Astrocyte of the cerebellum (primary cell): ENCODE data around the gene MTSS2.
A peak's percentile ranks its signal among the peaks of the same experiment; 100 is the strongest.

ENCODE experiments used
- DNase-seq: peaks from one replicate; pipeline ENCODE4 v3.0.0-alpha.2; 2011; ENCODE audit warnings: low read depth
- H3K4me3 ChIP-seq: 2 replicates; pipeline ENCODE4 v1.5.1; 2011; ENCODE audit warnings: mild to moderate bottlenecking, low read depth, low read length, moderate library complexity
- CTCF ChIP-seq: IDR thresholded peaks from 2 replicates; pipeline ENCODE4 v1.5.1; 2012; ENCODE audit warnings: low read length, low read depth, moderate library complexity, mild to moderate bottlenecking; ENCODE audit errors: missing control alignments
- in situ Hi-C: cut with HindIII; loops from 2 replicates; pipeline ENCODE4 v1.10.0; 2017; ENCODE audit warnings: low sequenced_read_pairs

The MTSS2 gene

GRCh38 chr16:70653406-70653805 lies 32.4 kb downstream of the MTSS2 start:
- no peak overlapping the region for H3K4me3 ChIP-seq
- in situ Hi-C loops: no loop called here
- no peak for TF ChIP-seq CTCF
- no peak for DNase-seq

- no peak for TF ChIP-seq CTCF
- in situ Hi-C loops: no loop called here
- no peak overlapping the region for H3K4me3 ChIP-seq
- DNase-seq: peak; percentile 18
Measured at GRCh38 chr16:70652322-70652721, 33.5 kb downstream of the MTSS2 start.

GRCh38 chr16:70651524-70651923 lies 34.3 kb downstream of the MTSS2 start:
- in situ Hi-C loops: no loop called here
- TF ChIP-seq CTCF: no peak
- no peak for DNase-seq
- no peak overlapping the region for H3K4me3 ChIP-seq

- H3K4me3 ChIP-seq: no peak overlapping the region
- no peak for DNase-seq
- TF ChIP-seq CTCF: no peak
- in situ Hi-C loops: no loop called here
Measured at GRCh38 chr16:70650216-70650615, 35.6 kb downstream of the MTSS2 start.

GRCh38 chr16:70649300-70649699 lies 36.6 kb downstream of the MTSS2 start:
- no peak for TF ChIP-seq CTCF
- no peak overlapping the region for H3K4me3 ChIP-seq
- no peak for DNase-seq
- in situ Hi-C loops: loop anchor here (5.0 kb wide), 1 partner anchor 72 kb away; no protein-coding TSS in a partner anchor

- no peak overlapping the region for H3K4me3 ChIP-seq
- DNase-seq: no peak
- TF ChIP-seq CTCF: no peak
- in situ Hi-C loops: loop anchor here (5.0 kb wide), 1 partner anchor 71 kb away; no protein-coding TSS in a partner anchor
Measured at GRCh38 chr16:70648606-70649005, 37.2 kb downstream of the MTSS2 start.
